Prostate gland (tissue), 2 donors: ENCODE measurements around the gene FBLN5. TPM values are rescaled to one million over a fixed set of nuclear protein-coding genes. Genes with fewer than 3 reads are reported as not detected.
A peak's percentile ranks its signal among the peaks of the same experiment; 100 is the strongest.

Experiments used
- DNase-seq: peaks from one replicate; pipeline ENCODE4 v3.0.0-alpha.2; 2019; ENCODE audit warnings: low spot score
- H3K27ac ChIP-seq, 2 donors: fragments of 200-600 bp; sonication (generic); 2 replicates each; pipeline ENCODE4 v1.5.1; 2017 to 2019
- H3K27me3 ChIP-seq: fragments of 200-600 bp; sonication (generic); replicated peaks from 2 replicates; pipeline ENCODE4 v1.5.1; 2019; ENCODE audit not compliant: insufficient read depth
- H3K36me3 ChIP-seq, 2 donors: fragments of 200-600 bp; sonication (generic); 1 replicate in 1 of 2; 2 replicates in 1 of 2; pipeline versions ENCODE4 v1.5.1 to v1.8.1; 2017 to 2019
- H3K4me1 ChIP-seq: fragments of 200-600 bp; sonication (generic); replicated peaks from 2 replicates; pipeline ENCODE4 v1.5.1; 2019
- H3K4me3 ChIP-seq, 2 donors: fragments of 200-600 bp; sonication (generic); 2 replicates each; pipeline ENCODE4 v1.5.1; 2017 to 2019
- H3K9me3 ChIP-seq: fragments of 200-600 bp; sonication (generic); 2 replicates; pipeline ENCODE4 v1.5.1; 2017
- POLR2A ChIP-seq: fragments of 450-650 bp; IDR thresholded peaks from one replicate; pipeline ENCODE4 v1.6.1; 2016; ENCODE audit warnings: antibody characterized with exemption, mild to moderate bottlenecking
- POLR2AphosphoS5 ChIP-seq: sonication (generic); formaldehyde crosslinking; IDR thresholded peaks from one replicate; pipeline ENCODE4 v1.6.1; 2017; ENCODE audit warnings: antibody characterized with exemption
- WGBS: methylation state at CpG from one replicate; pipeline ENCODE4 v1.1.5; 2018; 5-methylcytosine and 5-hydroxymethylcytosine counted together
- intact Hi-C: fragments of 100-400 bp; cut with DNase I; formaldehyde crosslinking; loops from one replicate; pipeline ENCODE4 v1.14.2; 2022
- total RNA-seq, 2 donors: library from RNA; depleted of rRNA; stranded (reverse); fragments of >200 nt; gene quantifications; one replicate each; pipeline ENCODE4 v1.1.0, GENCODE V29; 2016
- TF ChIP-seq, protein P1 (sequence below), 4 experiments: fragments of 200-600 bp in 2 of 4; fragments of 450-650 bp in 2 of 4; sonication (generic) in 2 of 4; IDR thresholded peaks; 1 replicate in 3 of 4; 2 replicates in 1 of 4; pipeline ENCODE4 v1.5.1; 2016 to 2019; ENCODE audit warnings: antibody characterized with exemption in 4 of 4, mild to moderate bottlenecking in 2 of 4, moderate library complexity in 2 of 4

FBLN5 gene
- total RNA-seq, 2 donors from 2014 or later: 12.5 to 125 TPM

DNA sequence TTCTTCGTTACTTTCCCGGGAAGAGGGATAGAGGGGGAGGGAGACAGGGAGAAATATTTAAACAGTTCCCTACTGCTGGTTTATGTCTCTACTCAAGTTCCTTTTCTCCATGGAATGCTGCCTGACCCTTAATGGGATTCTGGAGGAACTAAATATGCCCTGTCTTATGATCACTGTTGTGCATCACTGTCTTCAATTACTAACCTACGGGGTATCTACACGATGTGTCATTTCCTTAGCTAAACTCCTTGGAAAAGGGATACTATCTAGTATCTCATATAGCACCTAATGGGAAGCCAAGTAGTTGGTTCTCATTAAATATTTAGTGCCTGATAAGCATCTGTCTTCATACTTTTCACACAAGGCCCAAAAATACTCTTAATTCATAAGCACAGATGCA lies 37.5 kb upstream of the FBLN5 start:
- TF ChIP-seq POLR2AphosphoS5 (no peak), POLR2A (no peak)
- TF ChIP-seq, protein P1, sequence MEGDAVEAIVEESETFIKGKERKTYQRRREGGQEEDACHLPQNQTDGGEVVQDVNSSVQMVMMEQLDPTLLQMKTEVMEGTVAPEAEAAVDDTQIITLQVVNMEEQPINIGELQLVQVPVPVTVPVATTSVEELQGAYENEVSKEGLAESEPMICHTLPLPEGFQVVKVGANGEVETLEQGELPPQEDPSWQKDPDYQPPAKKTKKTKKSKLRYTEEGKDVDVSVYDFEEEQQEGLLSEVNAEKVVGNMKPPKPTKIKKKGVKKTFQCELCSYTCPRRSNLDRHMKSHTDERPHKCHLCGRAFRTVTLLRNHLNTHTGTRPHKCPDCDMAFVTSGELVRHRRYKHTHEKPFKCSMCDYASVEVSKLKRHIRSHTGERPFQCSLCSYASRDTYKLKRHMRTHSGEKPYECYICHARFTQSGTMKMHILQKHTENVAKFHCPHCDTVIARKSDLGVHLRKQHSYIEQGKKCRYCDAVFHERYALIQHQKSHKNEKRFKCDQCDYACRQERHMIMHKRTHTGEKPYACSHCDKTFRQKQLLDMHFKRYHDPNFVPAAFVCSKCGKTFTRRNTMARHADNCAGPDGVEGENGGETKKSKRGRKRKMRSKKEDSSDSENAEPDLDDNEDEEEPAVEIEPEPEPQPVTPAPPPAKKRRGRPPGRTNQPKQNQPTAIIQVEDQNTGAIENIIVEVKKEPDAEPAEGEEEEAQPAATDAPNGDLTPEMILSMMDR (IDR thresholded peaks at IDR 0.05): no peak
- Histone ChIP-seq H3K27ac (no peak overlapping the region), H3K4me1 (no peaks in the 10 kb centered on the region), H3K4me3 (no peak overlapping the region), H3K9me3 (no peaks in the 10 kb centered on the region), H3K36me3 (no peaks in the 10 kb centered on the region), H3K27me3 (no peaks in the 10 kb centered on the region)
- intact Hi-C loops: no loop called here
- WGBS: 70% methylated on average over 4 of the region's 4 CpGs
- DNase-seq: no peak

DNA sequence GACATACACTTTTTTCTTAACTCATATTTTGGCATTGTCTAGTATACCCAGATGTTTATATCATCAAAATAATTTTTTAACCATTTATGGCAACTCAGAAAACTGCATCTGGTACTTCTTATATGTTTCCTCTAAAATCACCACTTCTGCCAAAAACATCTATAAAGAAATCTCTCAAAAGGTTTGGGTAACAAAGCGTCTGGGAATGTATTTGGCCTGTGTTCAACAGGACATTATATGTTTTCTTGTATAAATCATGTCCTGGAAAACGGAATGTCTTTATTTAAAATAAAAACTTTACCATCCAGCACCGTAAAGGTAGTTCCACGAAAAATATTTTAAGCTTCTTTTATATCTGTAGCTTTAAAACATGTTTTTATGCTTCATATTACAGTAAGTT lies 36.1 kb upstream of the FBLN5 start:
- intact Hi-C loops: no loop called here
- Histone ChIP-seq H3K9me3 (no peaks in the 10 kb centered on the region), H3K4me1 (no peaks in the 10 kb centered on the region), H3K36me3 (no peaks in the 10 kb centered on the region), H3K4me3 (no peak overlapping the region), H3K27ac (no peak overlapping the region), H3K27me3 (no peaks in the 10 kb centered on the region)
- no peak for DNase-seq
- TF ChIP-seq POLR2AphosphoS5 (no peak), POLR2A (no peak)
- TF ChIP-seq, protein P1 (IDR thresholded peaks at IDR 0.05): no peak
- 55% methylated on average over 4 of the region's 4 CpGs for WGBS

- Histone ChIP-seq H3K27ac (no peak overlapping the region), H3K36me3 (no peaks in the 10 kb centered on the region), H3K27me3 (no peaks in the 10 kb centered on the region), H3K4me3 (no peak overlapping the region), H3K4me1 (no peaks in the 10 kb centered on the region), H3K9me3 (no peaks in the 10 kb centered on the region)
- no peak for DNase-seq
- intact Hi-C loops: no loop called here
- no peak for TF ChIP-seq POLR2A
- TF ChIP-seq, protein P1 (IDR thresholded peaks at IDR 0.05): no peak
- peak; percentile 47 for TF ChIP-seq POLR2AphosphoS5
Measured at GRCh38 chr14:91980157-91980556, 32.7 kb upstream of the FBLN5 start.

GRCh38 chr14:91977884-91978283 lies 30.4 kb upstream of the FBLN5 start:
- intact Hi-C loops: no loop called here
- Histone ChIP-seq H3K36me3 (no peaks in the 10 kb centered on the region), H3K4me3 (no peak overlapping the region), H3K9me3 (no peaks in the 10 kb centered on the region), H3K4me1 (no peaks in the 10 kb centered on the region), H3K27me3 (no peaks in the 10 kb centered on the region), H3K27ac (no peak overlapping the region)
- DNase-seq: no peak
- WGBS: 78% methylated on average over 5 of the region's 5 CpGs
- no peak for TF ChIP-seq POLR2AphosphoS5
- no peak for TF ChIP-seq POLR2A
- TF ChIP-seq, protein P1 (IDR thresholded peaks at IDR 0.05): no peak

GRCh38 chr14:91975763-91976162 lies 28.3 kb upstream of the FBLN5 start:
- intact Hi-C loops: no loop called here

More at GRCh38 chr14:91975763-91976162, 28.3 kb upstream of the FBLN5 start:
- TF ChIP-seq, protein P1 (IDR thresholded peaks at IDR 0.05): no peak
- TF ChIP-seq POLR2AphosphoS5: no peak
- no peak for TF ChIP-seq POLR2A
- Histone ChIP-seq H3K36me3 (peaks cover 0 to 2% of the 10 kb centered on the region in 2 donors), H3K27me3 (no peaks in the 10 kb centered on the region), H3K4me1 (no peaks in the 10 kb centered on the region), H3K9me3 (no peaks in the 10 kb centered on the region), H3K4me3 (no peak overlapping the region), H3K27ac (no peak overlapping the region)
- no peak for DNase-seq
